ENCODE results near the gene KCNMA1. TPM values are rescaled to one million over a fixed set of nuclear protein-coding genes. Genes with fewer than 3 reads are reported as not detected.

KCNMA1 gene
- total RNA-seq, 1 donor from 2014 or later, result 41.3 TPM

- TF ChIP-seq CTCF (IDR thresholded peaks at IDR 0.05), result no peak
- intact Hi-C loops (cut with DNase I), result no loop called here
- Histone ChIP-seq H3K27me3 (ENCODE audit: low read depth) (no peaks in the 10 kb centered on the region), H3K4me1 (no peaks in the 10 kb centered on the region), H3K27ac (no peak overlapping the region), H3K36me3 (no peaks in the 10 kb centered on the region), H3K9me3 (no peaks in the 10 kb centered on the region), H3K4me3 (no peak overlapping the region)
- no peak for ATAC-seq
- DNase-seq, result no peak
Observed at GRCh38 chr10:77363210-77363609, 274.4 kb downstream of the KCNMA1 start.

GRCh38 chr10:77361831-77362230 is 275.8 kb downstream of the KCNMA1 start:
- intact Hi-C loops (cut with DNase I), result no loop called here
- DNase-seq (no peak), ATAC-seq (no peak)
- TF ChIP-seq CTCF (IDR thresholded peaks at IDR 0.05), result no peak
- no peak overlapping the region for H3K4me3 ChIP-seq
- no peaks in the 10 kb centered on the region for H3K9me3 ChIP-seq
- no peak overlapping the region for H3K27ac ChIP-seq
- no peaks in the 10 kb centered on the region for H3K27me3 ChIP-seq (ENCODE audit: low read depth)
- H3K4me1 ChIP-seq, result no peaks in the 10 kb centered on the region
- H3K36me3 ChIP-seq, result no peaks in the 10 kb centered on the region

GRCh38 chr10:77361426-77361825 is 276.2 kb downstream of the KCNMA1 start:
- TF ChIP-seq CTCF (IDR thresholded peaks at IDR 0.05), result no peak
- H3K4me3 ChIP-seq, result no peak overlapping the region
- no peaks in the 10 kb centered on the region for H3K9me3 ChIP-seq
- no peaks in the 10 kb centered on the region for H3K27me3 ChIP-seq (ENCODE audit: low read depth)
- H3K4me1 ChIP-seq, result no peaks in the 10 kb centered on the region
- intact Hi-C loops (cut with DNase I), result no loop called here
- H3K27ac ChIP-seq, result no peak overlapping the region
- DNase-seq (no peak), ATAC-seq (no peak)
- no peaks in the 10 kb centered on the region for H3K36me3 ChIP-seq

- Histone ChIP-seq H3K36me3 (no peaks in the 10 kb centered on the region), H3K9me3 (no peaks in the 10 kb centered on the region), H3K4me1 (no peaks in the 10 kb centered on the region), H3K27me3 (ENCODE audit: low read depth) (no peaks in the 10 kb centered on the region), H3K27ac (no peak overlapping the region), H3K4me3 (no peak overlapping the region)
- ATAC-seq (no peak), DNase-seq (no peak)
- TF ChIP-seq CTCF (IDR thresholded peaks at IDR 0.05), result no peak
- intact Hi-C loops (cut with DNase I), result no loop called here
Observed at GRCh38 chr10:77360835-77361234, 276.8 kb downstream of the KCNMA1 start.

- H3K27ac ChIP-seq, result no peak overlapping the region
- ATAC-seq (no peak), DNase-seq (no peak)
- no peaks in the 10 kb centered on the region for H3K4me1 ChIP-seq
- no peaks in the 10 kb centered on the region for H3K36me3 ChIP-seq
- TF ChIP-seq CTCF (IDR thresholded peaks at IDR 0.05), result no peak
- intact Hi-C loops (cut with DNase I), result no loop called here
- peaks cover 4% of the 10 kb centered on the region for H3K27me3 ChIP-seq (ENCODE audit: low read depth)
- H3K4me3 ChIP-seq, result no peak overlapping the region
- no peaks in the 10 kb centered on the region for H3K9me3 ChIP-seq
Observed at GRCh38 chr10:77359950-77360520, 277.6 kb downstream of the KCNMA1 start.

GRCh38 chr10:77359287-77359691 is 278.3 kb downstream of the KCNMA1 start:
- Histone ChIP-seq H3K4me3 (no peak overlapping the region), H3K4me1 (no peaks in the 10 kb centered on the region), H3K27me3 (ENCODE audit: low read depth) (peaks cover 4% of the 10 kb centered on the region), H3K27ac (no peak overlapping the region), H3K9me3 (no peaks in the 10 kb centered on the region), H3K36me3 (no peaks in the 10 kb centered on the region)
- ATAC-seq (no peak), DNase-seq (no peak)
- intact Hi-C loops (cut with DNase I), result no loop called here
- TF ChIP-seq CTCF (IDR thresholded peaks at IDR 0.05), result no peak
